Thyroid gland (tissue), 4 donors: Measurements from ENCODE around the gene PLEKHA4.

Experiments used
- CTCF ChIP-seq, 6 experiments: fragments of 200-600 bp in 3 of 6; fragments of 450-650 bp in 3 of 6; sonication (generic) in 3 of 6; IDR thresholded peaks; one replicate each; pipeline ENCODE4 v1.5.1; 2016 to 2019; ENCODE audit warnings: antibody characterized with exemption in 6 of 6, mild to moderate bottlenecking in 2 of 6, inconsistent platforms in 1 of 6, moderate library complexity in 1 of 6
- POLR2A ChIP-seq, 2 donors: fragments of 450-650 bp; IDR thresholded peaks; one replicate each; pipeline ENCODE4 v1.6.1; 2017; ENCODE audit warnings: antibody characterized with exemption in 2 of 2, mild to moderate bottlenecking in 2 of 2, moderate library complexity in 1 of 2

GRCh38 chr19:48874303-48875135, 6.1 kb upstream of the PLEKHA4 start:
- TF ChIP-seq CTCF (IDR thresholded peaks at IDR 0.05) (no peak), POLR2A (IDR thresholded peaks at IDR 0.05) (no peak)
